Measurements from ENCODE around the gene LZTR1. TPM values are rescaled to one million over a fixed set of nuclear protein-coding genes. Genes with fewer than 3 reads are reported as not detected.

Gene LZTR1
- total and polyA plus RNA-seq, 2 donors, result 14.7 to 49.2 TPM

DNA sequence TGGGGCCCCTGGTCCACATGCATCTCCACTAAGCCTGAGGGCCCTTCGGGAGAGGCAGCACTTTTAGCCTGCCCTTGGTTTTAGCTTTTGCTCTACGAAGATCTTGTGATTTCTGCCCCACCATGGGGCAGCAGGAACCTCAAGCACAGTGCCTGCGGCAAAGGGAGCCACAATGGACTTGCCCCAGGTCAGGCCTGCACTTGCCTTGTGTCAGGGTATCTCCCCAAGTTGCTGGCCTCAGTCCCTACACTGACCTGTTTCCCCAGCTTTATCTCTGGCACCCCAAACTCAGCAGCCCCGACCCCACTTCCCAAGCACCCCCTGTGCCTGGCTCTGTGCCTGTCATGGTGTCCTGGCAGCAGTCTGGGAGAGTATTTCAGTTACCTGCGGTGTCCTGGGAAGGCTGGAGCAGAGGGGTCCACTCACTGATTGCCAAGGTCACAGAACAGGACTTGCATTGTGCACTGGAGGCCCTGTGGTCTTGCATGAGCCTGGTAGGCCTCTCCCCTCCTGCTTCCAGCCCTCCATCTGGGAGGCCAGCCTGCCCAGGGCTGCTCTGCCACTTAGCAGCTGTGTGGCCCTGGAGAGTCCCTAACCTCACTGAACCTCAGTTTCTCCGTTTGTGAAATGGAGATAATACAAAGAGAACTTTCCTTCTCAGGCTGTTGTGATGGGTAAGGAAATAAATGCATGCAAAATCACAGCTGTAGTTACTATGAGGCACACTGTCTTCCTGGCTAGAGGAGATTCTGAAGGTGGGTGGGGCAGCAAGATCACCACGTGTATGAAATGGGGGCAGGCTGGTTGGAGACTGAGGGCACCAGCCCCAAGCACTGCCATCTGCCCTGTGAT lies 18.7 kb upstream of the LZTR1 start:
- no peaks in the 10 kb centered on the region for H3K36me3 ChIP-seq (ENCODE audit: control insufficient read depth in 2 of 2, insufficient read depth in 2 of 2, low read length in 1 of 2)
- H3K27ac ChIP-seq (ENCODE audit: low read depth in 1 of 2, low read length in 1 of 2), result no peak overlapping the region
- peaks cover 26 to 76% of the 10 kb centered on the region in 2 donors for H3K27me3 ChIP-seq (ENCODE audit: control insufficient read depth in 2 of 2, insufficient read depth in 1 of 2, low read length in 1 of 2)
- no peaks in the 10 kb centered on the region for H3K9me3 ChIP-seq (ENCODE audit: control insufficient read depth in 2 of 2, insufficient read depth in 1 of 2, low read length in 1 of 2)
- H3K4me1 ChIP-seq (ENCODE audit: control insufficient read depth in 2 of 2, insufficient read depth in 2 of 2, low read length in 2 of 2), result peaks cover 0 to 6% of the 10 kb centered on the region in 2 donors
- no peak overlapping the region for H3K4me3 ChIP-seq (ENCODE audit: low read length in 2 of 2)
- no peak for DNase-seq (ENCODE audit: low read depth in 6 of 9, low spot score in 9 of 9)
- WGBS, result 90% methylated on average over 7 of the region's 7 CpGs

DNA sequence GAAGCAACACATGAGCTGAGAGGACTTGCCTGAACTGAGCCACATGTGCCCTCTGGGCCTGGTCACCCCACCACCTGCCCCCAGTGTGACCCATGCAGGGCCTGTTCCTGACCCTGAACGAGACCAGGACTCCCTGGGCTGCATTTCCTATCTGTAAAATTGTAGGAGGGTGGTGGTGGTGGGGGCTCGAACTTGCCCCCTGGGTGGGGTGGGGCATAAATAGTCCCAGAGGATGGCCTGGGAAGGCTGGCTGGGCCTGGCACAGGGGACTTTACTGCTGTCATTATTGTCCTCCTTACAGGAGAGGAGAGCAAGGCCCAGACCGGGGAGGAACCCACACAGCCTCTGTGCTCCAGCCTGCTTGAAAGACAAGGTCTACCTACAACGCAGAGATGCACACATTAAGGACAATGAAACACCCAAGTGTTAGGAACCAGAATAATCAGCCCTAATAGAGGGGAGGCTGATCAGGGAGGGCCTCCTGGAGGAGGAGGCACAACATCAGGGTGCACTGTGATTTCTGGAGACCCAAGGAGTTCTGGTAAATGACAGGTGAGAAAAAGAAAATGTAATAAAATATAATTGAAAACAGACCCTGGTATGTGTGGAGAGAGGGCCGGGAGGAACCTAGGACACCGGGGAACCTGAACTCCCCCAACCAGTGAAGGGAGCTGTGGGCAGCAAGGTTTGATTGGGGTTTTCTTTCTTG lies 17.9 kb upstream of the LZTR1 start:
- Histone ChIP-seq H3K27me3 (ENCODE audit: control insufficient read depth in 2 of 2, insufficient read depth in 1 of 2, low read length in 1 of 2) (peaks cover 23 to 68% of the 10 kb centered on the region in 2 donors), H3K36me3 (ENCODE audit: control insufficient read depth in 2 of 2, insufficient read depth in 2 of 2, low read length in 1 of 2) (no peaks in the 10 kb centered on the region), H3K9me3 (ENCODE audit: control insufficient read depth in 2 of 2, insufficient read depth in 1 of 2, low read length in 1 of 2) (no peaks in the 10 kb centered on the region), H3K4me3 (ENCODE audit: low read length in 2 of 2) (peak overlapping the region in 1 of 2 donors; percentile 33), H3K4me1 (ENCODE audit: control insufficient read depth in 2 of 2, insufficient read depth in 2 of 2, low read length in 2 of 2) (peaks cover 0 to 6% of the 10 kb centered on the region in 2 donors), H3K27ac (ENCODE audit: low read depth in 1 of 2, low read length in 1 of 2) (no peak overlapping the region)
- WGBS, result 65% methylated on average over 6 of the region's 6 CpGs
- no peak for DNase-seq (ENCODE audit: low read depth in 6 of 9, low spot score in 9 of 9)

- H3K4me3 ChIP-seq (ENCODE audit: low read length in 2 of 2), result peak overlapping the region in 1 of 2 donors; percentile 33
- H3K27ac ChIP-seq (ENCODE audit: low read depth in 1 of 2, low read length in 1 of 2), result no peak overlapping the region
- peaks cover 23 to 65% of the 10 kb centered on the region in 2 donors for H3K27me3 ChIP-seq (ENCODE audit: control insufficient read depth in 2 of 2, insufficient read depth in 1 of 2, low read length in 1 of 2)
- no peak for DNase-seq (ENCODE audit: low read depth in 6 of 9, low spot score in 9 of 9)
- no peaks in the 10 kb centered on the region for H3K9me3 ChIP-seq (ENCODE audit: control insufficient read depth in 2 of 2, insufficient read depth in 1 of 2, low read length in 1 of 2)
- no peaks in the 10 kb centered on the region for H3K36me3 ChIP-seq (ENCODE audit: control insufficient read depth in 2 of 2, insufficient read depth in 2 of 2, low read length in 1 of 2)
- peaks cover 0 to 6% of the 10 kb centered on the region in 2 donors for H3K4me1 ChIP-seq (ENCODE audit: control insufficient read depth in 2 of 2, insufficient read depth in 2 of 2, low read length in 2 of 2)
- WGBS, result under 1% methylated on average over 28 of the region's 28 CpGs
These were observed 17.3 kb upstream of the LZTR1 start for GRCh38 chr22:20964799-20965103.

DNA sequence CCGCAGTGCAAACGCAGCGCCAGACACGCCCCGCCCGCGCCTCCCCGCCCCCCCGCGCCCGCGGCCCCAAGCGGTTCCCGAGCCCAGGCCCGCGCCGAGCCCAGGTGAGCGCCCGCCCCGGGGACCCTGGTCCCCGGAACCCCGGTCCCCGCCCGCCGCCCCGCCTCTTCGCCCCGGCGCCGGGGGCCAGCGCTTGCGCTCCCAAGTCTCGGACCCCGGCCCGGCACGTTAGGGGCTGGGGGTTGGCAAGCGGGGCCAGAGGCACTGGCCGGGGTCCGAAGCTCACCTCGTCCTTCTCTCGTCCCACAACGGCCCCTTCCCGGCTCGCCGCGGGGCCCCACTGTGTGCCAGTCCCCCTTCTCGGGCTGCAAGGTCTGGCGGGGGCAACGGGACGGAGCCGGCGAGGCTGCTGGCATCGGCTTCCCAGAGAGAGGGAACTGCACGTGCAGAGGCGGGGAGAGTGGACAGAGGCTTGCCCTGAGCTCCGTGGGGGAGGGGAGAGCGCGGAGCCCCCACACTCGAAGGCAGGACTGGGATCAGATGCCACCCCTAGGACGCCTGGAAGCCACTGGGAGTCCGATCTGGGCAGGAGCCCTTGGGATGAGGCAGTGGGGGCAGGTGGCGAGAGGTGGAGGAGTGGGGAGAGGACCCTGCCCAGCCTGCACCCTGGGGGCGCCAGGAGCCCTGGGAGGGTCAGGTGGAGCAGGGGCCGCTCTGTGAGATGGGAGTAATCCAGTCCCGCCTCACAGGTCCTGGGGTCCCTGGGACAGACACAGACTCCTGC lies 16.8 kb upstream of the LZTR1 start:
- DNase-seq (ENCODE audit: low read depth in 6 of 9, low spot score in 9 of 9), result no peak
- H3K4me3 ChIP-seq (ENCODE audit: low read length in 2 of 2), result peak overlapping the region in 1 of 2 donors; percentile 33
- no peaks in the 10 kb centered on the region for H3K36me3 ChIP-seq (ENCODE audit: control insufficient read depth in 2 of 2, insufficient read depth in 2 of 2, low read length in 1 of 2)
- WGBS, result 15% methylated on average over 61 of the region's 65 CpGs
- H3K4me1 ChIP-seq (ENCODE audit: control insufficient read depth in 2 of 2, insufficient read depth in 2 of 2, low read length in 2 of 2), result peaks cover 0 to 6% of the 10 kb centered on the region in 2 donors
- peaks cover 23 to 59% of the 10 kb centered on the region in 2 donors for H3K27me3 ChIP-seq (ENCODE audit: control insufficient read depth in 2 of 2, insufficient read depth in 1 of 2, low read length in 1 of 2)
- H3K27ac ChIP-seq (ENCODE audit: low read depth in 1 of 2, low read length in 1 of 2), result no peak overlapping the region
- no peaks in the 10 kb centered on the region for H3K9me3 ChIP-seq (ENCODE audit: control insufficient read depth in 2 of 2, insufficient read depth in 1 of 2, low read length in 1 of 2)

GRCh38 chr22:20965888-20966855 lies 15.9 kb upstream of the LZTR1 start:
- H3K27me3 ChIP-seq (ENCODE audit: control insufficient read depth in 2 of 2, insufficient read depth in 1 of 2, low read length in 1 of 2), result peaks cover 23 to 55% of the 10 kb centered on the region in 2 donors
- H3K4me3 ChIP-seq (ENCODE audit: low read length in 2 of 2), result no peak overlapping the region
- no peak overlapping the region for H3K27ac ChIP-seq (ENCODE audit: low read depth in 1 of 2, low read length in 1 of 2)
- no peaks in the 10 kb centered on the region for H3K36me3 ChIP-seq (ENCODE audit: control insufficient read depth in 2 of 2, insufficient read depth in 2 of 2, low read length in 1 of 2)
- no peak for DNase-seq (ENCODE audit: low read depth in 6 of 9, low spot score in 9 of 9)
- peaks cover 0 to 6% of the 10 kb centered on the region in 2 donors for H3K4me1 ChIP-seq (ENCODE audit: control insufficient read depth in 2 of 2, insufficient read depth in 2 of 2, low read length in 2 of 2)
- no peaks in the 10 kb centered on the region for H3K9me3 ChIP-seq (ENCODE audit: control insufficient read depth in 2 of 2, insufficient read depth in 1 of 2, low read length in 1 of 2)
- WGBS, result 90% methylated on average over 13 of the region's 13 CpGs

DNA sequence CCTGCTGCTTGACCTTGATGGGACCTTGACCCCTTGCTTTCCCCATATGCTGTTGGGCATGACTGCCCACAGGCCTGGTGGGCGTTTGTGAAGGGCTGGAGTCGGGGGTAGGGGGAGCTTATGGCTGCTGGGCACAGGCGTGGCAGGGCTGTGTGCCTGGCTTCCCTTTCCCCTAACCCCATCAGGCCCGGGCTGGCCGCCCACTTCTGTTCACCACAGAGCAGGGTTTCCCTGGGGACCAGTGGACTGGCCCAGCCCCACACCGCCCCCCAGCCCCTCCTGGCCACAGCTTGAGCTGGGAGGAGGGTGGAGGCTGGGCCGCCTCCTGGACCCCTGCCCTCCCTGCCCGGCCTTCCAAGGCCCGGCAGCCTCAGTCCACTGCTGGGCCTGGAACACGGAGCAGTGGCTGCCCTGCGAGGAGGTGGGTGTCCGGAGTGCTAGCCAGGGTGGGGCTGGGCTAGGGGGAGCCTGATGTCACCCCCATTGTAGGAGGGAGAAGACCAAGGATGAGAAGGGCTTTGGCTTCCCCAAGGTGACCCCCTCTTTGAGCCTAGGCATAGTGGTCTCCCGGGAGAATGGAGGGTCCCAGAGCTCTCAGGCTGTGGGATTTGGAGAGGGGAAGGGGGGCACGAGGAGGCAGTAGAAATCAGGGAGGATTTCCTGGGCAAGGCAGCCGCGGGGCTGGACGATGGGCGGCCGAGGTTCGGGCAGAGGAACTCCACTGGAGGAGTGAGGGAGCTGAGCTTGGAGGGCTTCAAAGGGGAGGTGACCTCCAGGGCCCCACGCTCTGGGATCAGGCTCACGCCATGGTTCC lies 15.0 kb upstream of the LZTR1 start, which contains the start of gene AIFM3:
Gene AIFM3, plus strand, starts transcription at position 373 of the 814 bp plus-strand sequence. CDS start 690 bp downstream, outside the sequence.
- Histone ChIP-seq H3K9me3 (ENCODE audit: control insufficient read depth in 2 of 2, insufficient read depth in 1 of 2, low read length in 1 of 2) (no peaks in the 10 kb centered on the region), H3K27me3 (ENCODE audit: control insufficient read depth in 2 of 2, insufficient read depth in 1 of 2, low read length in 1 of 2) (peaks cover 23 to 59% of the 10 kb centered on the region in 2 donors), H3K36me3 (ENCODE audit: control insufficient read depth in 2 of 2, insufficient read depth in 2 of 2, low read length in 1 of 2) (no peaks in the 10 kb centered on the region), H3K4me3 (ENCODE audit: low read length in 2 of 2) (no peak within 1 kb of the TSS), H3K4me1 (ENCODE audit: control insufficient read depth in 2 of 2, insufficient read depth in 2 of 2, low read length in 2 of 2) (peaks cover 0 to 6% of the 10 kb centered on the region in 2 donors), H3K27ac (ENCODE audit: low read depth in 1 of 2, low read length in 1 of 2) (no peak within 1 kb of the TSS)
- 94% methylated on average over 22 of the region's 22 CpGs for WGBS
- no peak for DNase-seq (ENCODE audit: low read depth in 6 of 9, low spot score in 9 of 9)

GRCh38 chr22:20967697-20968211 lies 14.3 kb upstream of the LZTR1 start:
- Histone ChIP-seq H3K4me3 (ENCODE audit: low read length in 2 of 2) (no peak overlapping the region), H3K36me3 (ENCODE audit: control insufficient read depth in 2 of 2, insufficient read depth in 2 of 2, low read length in 1 of 2) (no peaks in the 10 kb centered on the region), H3K4me1 (ENCODE audit: control insufficient read depth in 2 of 2, insufficient read depth in 2 of 2, low read length in 2 of 2) (peaks cover 0 to 6% of the 10 kb centered on the region in 2 donors), H3K27me3 (ENCODE audit: control insufficient read depth in 2 of 2, insufficient read depth in 1 of 2, low read length in 1 of 2) (peaks cover 23 to 55% of the 10 kb centered on the region in 2 donors), H3K27ac (ENCODE audit: low read depth in 1 of 2, low read length in 1 of 2) (no peak overlapping the region), H3K9me3 (ENCODE audit: control insufficient read depth in 2 of 2, insufficient read depth in 1 of 2, low read length in 1 of 2) (no peaks in the 10 kb centered on the region)
- WGBS, result 84% methylated on average over 19 of the region's 19 CpGs
- no peak for DNase-seq (ENCODE audit: low read depth in 6 of 9, low spot score in 9 of 9)

Measured in thymus (tissue), 11 donors.